ENCODE results near the gene TCL1B. TPM values are rescaled to one million over a fixed set of nuclear protein-coding genes. Genes with fewer than 3 reads are reported as not detected.

The TCL1B gene
- total and polyA plus RNA-seq, 2 experiments from 2014 or later: 5.5 to 6.0 TPM

GRCh38 chr14:95705518-95705917, 19.3 kb downstream of the TCL1B start:
- H3K27me3 Mint-ChIP-seq (ENCODE audit: insufficient read depth, low read depth, poor library complexity): peaks cover 49% of the 10 kb centered on the region
- no peak for ATAC-seq

More at GRCh38 chr14:95705518-95705917, 19.3 kb downstream of the TCL1B start:
- Mint-ChIP-seq H3K27ac (no peak overlapping the region), H3K9me3 (no peaks in the 10 kb centered on the region), H3K36me3 (ENCODE audit: low read depth) (no peaks in the 10 kb centered on the region), H3K4me1 (peaks cover 19% of the 10 kb centered on the region), H3K4me3 (no peak overlapping the region)
- Histone ChIP-seq H3K4me1 (ENCODE audit: insufficient read depth) (peaks cover 25% of the 10 kb centered on the region), H3K79me2 (replicated peaks; ENCODE audit: insufficient read depth) (no peaks in the 10 kb centered on the region), H3K4me3 (no peak overlapping the region), H3K36me3 (ENCODE audit: insufficient read depth) (no peaks in the 10 kb centered on the region), H3K27ac (ENCODE audit: low read depth) (no peak overlapping the region), H3K4me2 (no peak overlapping the region), H3K27me3 (ENCODE audit: insufficient read depth) (peaks cover 79% of the 10 kb centered on the region), H3K9me2 (ENCODE audit: insufficient read depth) (no peaks in the 10 kb centered on the region), H3F3A (replicated peaks; ENCODE audit: low read depth) (no peaks in the 10 kb centered on the region; the same call in 1 of the 2 replicates), H2AFZ (no peak overlapping the region), H4K20me1 (replicated peaks; ENCODE audit: insufficient read depth) (no peaks in the 10 kb centered on the region; the same call in 1 of the 2 replicates)
- no peak for TF ChIP-seq EZH2phosphoT487 (IDR thresholded peaks at IDR 0.05; ENCODE audit: unreplicated experiment)
- no peak for TF ChIP-seq ZNF462 (CRISPR knock-in tag; IDR thresholded peaks at IDR 0.05)
- TF ChIP-seq CTCF (conservative IDR thresholded peaks at IDR 0.05; ENCODE audit: low read depth in 2 of 2): no peak
- no peak for TF ChIP-seq ETS1 (IDR thresholded peaks at IDR 0.05)
- TF ChIP-seq REST (IDR thresholded peaks at IDR 0.05; ENCODE audit: unreplicated experiment): no peak
- TF ChIP-seq STAT1 (IDR thresholded peaks at IDR 0.05; ENCODE audit: unreplicated experiment): no peak
- no peak for TF ChIP-seq POLR2AphosphoS5 (IDR thresholded peaks at IDR 0.05; ENCODE audit: low read depth)
- no peak for TF ChIP-seq CREB1 (CRISPR knock-in tag; IDR thresholded peaks at IDR 0.05; ENCODE audit: low read depth)
- TF ChIP-seq EZH2 (IDR thresholded peaks at IDR 0.05; ENCODE audit: low read depth, unreplicated experiment): no peak
- TF ChIP-seq ZNF114 (CRISPR knock-in tag; IDR thresholded peaks at IDR 0.05): no peak
- no peak for TF ChIP-seq ZNF331 (CRISPR knock-in tag; IDR thresholded peaks at IDR 0.05; ENCODE audit: low read depth)
- TF ChIP-seq NANOG (IDR thresholded peaks at IDR 0.05; ENCODE audit: borderline replicate concordance): no peak
- DNase-seq (ENCODE audit: low spot score): no peak
